ENCODE measurements around the gene ITPK1.
"Not testable (repeated sequence)": the region's sequence is repeated elsewhere in the genome, so short reads cannot be mapped to it uniquely, and the experiment has no call there.

The ITPK1 gene

GRCh38 chr14:93106541-93107156, 9.1 kb downstream of the ITPK1 start:
- no peak overlapping the region for H3K27ac ChIP-seq
- no peak overlapping the region for H3K9ac ChIP-seq
- no peak overlapping the region for H3K4me3 ChIP-seq (IDR thresholded peaks at IDR 0.05; ENCODE audit: insufficient read depth, low read depth, low read length)
- H3K36me3 ChIP-seq (ENCODE audit: insufficient read depth) = no peaks in the 10 kb centered on the region
- H3K79me2 ChIP-seq (ENCODE audit: insufficient read depth, low read depth) = peaks cover 25% of the 10 kb centered on the region; the same call in 1 of the 2 replicates
- H3K27me3 ChIP-seq (ENCODE audit: insufficient read depth, low read depth) = no peaks in the 10 kb centered on the region
- no peaks in the 10 kb centered on the region for H4K20me1 ChIP-seq (ENCODE audit: insufficient read depth)
- no peak for TF ChIP-seq CTCF (conservative IDR thresholded peaks at IDR 0.05; ENCODE audit: low read depth, low read length)
- no peak overlapping the region for H2AFZ ChIP-seq (ENCODE audit: low read depth)
- no peak overlapping the region for H3K4me2 ChIP-seq
- peaks cover 37% of the 10 kb centered on the region for H3K4me1 ChIP-seq (ENCODE audit: low read depth, poor library complexity, severe bottlenecking)

GRCh38 chr14:93105856-93106255, 9.9 kb downstream of the ITPK1 start:
- H3K36me3 ChIP-seq (ENCODE audit: insufficient read depth); H2AFZ ChIP-seq (ENCODE audit: low read depth); H4K20me1 ChIP-seq (ENCODE audit: insufficient read depth); H3K4me2 ChIP-seq; H3K27ac ChIP-seq; H3K4me3 ChIP-seq (IDR thresholded peaks at IDR 0.05; ENCODE audit: insufficient read depth, low read depth, low read length); H3K27me3 ChIP-seq (ENCODE audit: insufficient read depth, low read depth); H3K9ac ChIP-seq: not testable (repeated sequence)
- Histone ChIP-seq H3K4me1 (ENCODE audit: low read depth, poor library complexity, severe bottlenecking) (peaks cover 37% of the 10 kb centered on the region), H3K79me2 (ENCODE audit: insufficient read depth, low read depth) (peaks cover 21% of the 10 kb centered on the region; the same call in 1 of the 2 replicates)

GRCh38 chr14:93105362-93105761, 10.4 kb downstream of the ITPK1 start:
- Histone ChIP-seq H3K27me3 (ENCODE audit: insufficient read depth, low read depth) (no peaks in the 10 kb centered on the region), H3K27ac (no peak overlapping the region), H3K79me2 (ENCODE audit: insufficient read depth, low read depth) (peaks cover 17% of the 10 kb centered on the region; the same call in 1 of the 2 replicates), H3K4me2 (no peak overlapping the region), H2AFZ (ENCODE audit: low read depth) (no peak overlapping the region), H3K36me3 (ENCODE audit: insufficient read depth) (no peaks in the 10 kb centered on the region), H3K4me3 (IDR thresholded peaks at IDR 0.05; ENCODE audit: insufficient read depth, low read depth, low read length) (no peak overlapping the region), H3K9ac (no peak overlapping the region), H4K20me1 (ENCODE audit: insufficient read depth) (no peaks in the 10 kb centered on the region), H3K4me1 (ENCODE audit: low read depth, poor library complexity, severe bottlenecking) (peaks cover 37% of the 10 kb centered on the region)
- no peak for TF ChIP-seq CTCF (conservative IDR thresholded peaks at IDR 0.05; ENCODE audit: low read depth, low read length)

GRCh38 chr14:93104961-93105360, 10.8 kb downstream of the ITPK1 start:
- no peak overlapping the region for H3K27ac ChIP-seq
- no peak for TF ChIP-seq CTCF (conservative IDR thresholded peaks at IDR 0.05; ENCODE audit: low read depth, low read length)
- no peaks in the 10 kb centered on the region for H3K36me3 ChIP-seq (ENCODE audit: insufficient read depth)
- no peaks in the 10 kb centered on the region for H3K27me3 ChIP-seq (ENCODE audit: insufficient read depth, low read depth)
- peaks cover 17% of the 10 kb centered on the region; the same call in 1 of the 2 replicates for H3K79me2 ChIP-seq (ENCODE audit: insufficient read depth, low read depth)
- no peak overlapping the region for H3K4me2 ChIP-seq
- H4K20me1 ChIP-seq (ENCODE audit: insufficient read depth) = no peaks in the 10 kb centered on the region
- H3K4me1 ChIP-seq (ENCODE audit: low read depth, poor library complexity, severe bottlenecking) = peaks cover 37% of the 10 kb centered on the region
- no peak overlapping the region for H3K9ac ChIP-seq
- H2AFZ ChIP-seq (ENCODE audit: low read depth) = no peak overlapping the region
- H3K4me3 ChIP-seq (IDR thresholded peaks at IDR 0.05; ENCODE audit: insufficient read depth, low read depth, low read length) = no peak overlapping the region

GRCh38 chr14:93103392-93104080, 12.2 kb downstream of the ITPK1 start:
- no peak for TF ChIP-seq CTCF (conservative IDR thresholded peaks at IDR 0.05; ENCODE audit: low read depth, low read length)
- Histone ChIP-seq H2AFZ (ENCODE audit: low read depth) (peak overlapping the region; percentile 18; the same call in 1 of the 2 replicates), H3K27ac (peak overlapping the region; percentile 28; the same call in 1 of the 2 replicates), H3K9ac (no peak overlapping the region), H3K4me3 (IDR thresholded peaks at IDR 0.05; ENCODE audit: insufficient read depth, low read depth, low read length) (no peak overlapping the region), H3K4me2 (peak overlapping the region; percentile 71), H3K4me1 (ENCODE audit: low read depth, poor library complexity, severe bottlenecking) (peaks cover 35% of the 10 kb centered on the region), H3K27me3 (ENCODE audit: insufficient read depth, low read depth) (no peaks in the 10 kb centered on the region), H3K79me2 (ENCODE audit: insufficient read depth, low read depth) (peaks cover 4% of the 10 kb centered on the region; the same call in 1 of the 2 replicates), H3K36me3 (ENCODE audit: insufficient read depth) (no peaks in the 10 kb centered on the region), H4K20me1 (ENCODE audit: insufficient read depth) (no peaks in the 10 kb centered on the region)

Measured in KMS-11 (cell line).